Activated naive CD4-positive, alpha-beta T cell treated with anti-CD3 and anti-CD28 coated beads, Interleukin-2, amount 10 ng/mL, durations not matched to agents 5 hours and 36 hours (primary cell): Measurements from ENCODE around the gene SCGB1A1. TPM values are rescaled to one million over a fixed set of nuclear protein-coding genes. Genes with fewer than 3 reads are reported as not detected.

Experiments
- total RNA-seq, 2 experiments: library from RNA; stranded (reverse); gene quantifications; one replicate each; pipeline ENCODE4 v1.2.3, GENCODE V29; 2021

SCGB1A1 gene, protein sequence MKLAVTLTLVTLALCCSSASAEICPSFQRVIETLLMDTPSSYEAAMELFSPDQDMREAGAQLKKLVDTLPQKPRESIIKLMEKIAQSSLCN
- total RNA-seq = not detected

DNA sequence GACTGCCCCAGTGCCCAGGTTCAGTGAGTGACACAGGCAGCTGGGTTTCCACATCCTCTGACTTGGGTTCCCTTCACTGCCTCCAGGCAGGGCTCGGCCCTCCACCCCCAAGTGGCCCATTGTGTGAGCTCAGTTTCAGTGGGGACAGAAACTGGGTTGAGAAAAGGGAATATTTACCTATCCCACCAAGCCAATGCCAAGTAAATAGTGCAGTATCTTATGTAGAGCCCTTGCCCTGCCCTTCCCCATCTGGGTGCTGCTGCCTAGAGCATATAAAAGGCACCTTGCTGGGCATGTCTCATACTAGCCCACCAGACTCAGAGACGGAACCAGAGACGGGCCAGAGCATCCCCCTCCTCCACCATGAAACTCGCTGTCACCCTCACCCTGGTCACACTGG, at the start of gene SCGB1A1:
SCGB1A1 (plus strand) TSS at position 301 of the 400 bp plus-strand sequence; CDS start at position 364, 63 bp downstream.

Other genes with a start within 250 kb of the SCGB1A1 start
- not detected for gene SCGB1D1, start 228.8 kb upstream of the SCGB1A1 start, total RNA-seq
- not detected for gene SCGB2A1, start 210.4 kb upstream of the SCGB1A1 start, total RNA-seq
- gene SCGB1D2, start 176.8 kb upstream of the SCGB1A1 start, total RNA-seq = not detected
- not detected for gene SCGB2A2, start 148.9 kb upstream of the SCGB1A1 start, total RNA-seq
- not detected for gene SCGB1D4, start 120.0 kb upstream of the SCGB1A1 start, total RNA-seq
- 1 to 10 TPM; 8.0 to 9.2 TPM for gene ASRGL1, start 81.6 kb upstream of the SCGB1A1 start, total RNA-seq
- 100 to 1,000 TPM in 1 of 2 experiments, 10 to 100 TPM in 1; 96.0 to 111 TPM for gene AHNAK, start 127.8 kb downstream of the SCGB1A1 start, total RNA-seq
- 1,000 to 10,000 TPM; 1,877 to 1,888 TPM for gene EEF1G, start 154.9 kb downstream of the SCGB1A1 start, total RNA-seq
- 10 to 100 TPM; 26.2 to 28.2 TPM for gene TUT1, start 172.5 kb downstream of the SCGB1A1 start, total RNA-seq
- gene MTA2, start 182.8 kb downstream of the SCGB1A1 start, total RNA-seq = 100 to 1,000 TPM; 208 to 223 TPM
- gene EML3, start 193.7 kb downstream of the SCGB1A1 start, total RNA-seq = 100 to 1,000 TPM; 133 to 139 TPM
- gene ROM1, start 194.2 kb downstream of the SCGB1A1 start, total RNA-seq = 1 to 10 TPM; 1.1 to 1.7 TPM
- 10 to 100 TPM; 70.9 to 73.2 TPM for gene B3GAT3, start 203.0 kb downstream of the SCGB1A1 start, total RNA-seq
- 100 to 1,000 TPM; 297 to 300 TPM for gene GANAB, start 227.6 kb downstream of the SCGB1A1 start, total RNA-seq
- 10 to 100 TPM; 31.4 to 32.4 TPM for gene INTS5, start 234.3 kb downstream of the SCGB1A1 start, total RNA-seq
- gene C11orf98, start 246.2 kb downstream of the SCGB1A1 start, total RNA-seq = 10 to 100 TPM; 83.3 to 83.8 TPM
- 10 to 100 TPM; 12.8 to 14.2 TPM for gene CSKMT, start 246.3 kb downstream of the SCGB1A1 start, total RNA-seq